HepG2 (cell line): ENCODE data around the gene CRLF2.

Experiments used
- CTCF ChIP-seq: sonication (generic); formaldehyde crosslinking; IDR thresholded peaks from 2 replicates; pipeline ENCODE4 v1.5.0; 2020; ENCODE audit warnings: mild to moderate bottlenecking, missing genetic modification reagents, moderate library complexity
- MED1 ChIP-seq: sonication (generic); formaldehyde crosslinking; IDR thresholded peaks from 2 replicates; pipeline ENCODE4 v1.4.0; 2020; ENCODE audit warnings: missing genetic modification reagents
- POLR2A ChIP-seq, 2 experiments: IDR thresholded peaks; 2 replicates each; pipeline ENCODE4 v1.6.1; 2011; ENCODE audit warnings: low read depth in 2 of 2, low read length in 2 of 2, mild to moderate bottlenecking in 1 of 2, moderate library complexity in 1 of 2; ENCODE audit not compliant: insufficient read depth in 1 of 2
- ZNF605 ChIP-seq: sonication (generic); formaldehyde crosslinking; IDR thresholded peaks from 2 replicates; pipeline ENCODE4 v1.8.0; 2022; ENCODE audit warnings: mild to moderate bottlenecking, missing genetic modification reagents

- TF ChIP-seq POLR2A (IDR thresholded peaks at IDR 0.05; ENCODE audit: insufficient read depth in 1 of 2, low read depth in 2 of 2, low read length in 2 of 2) (no peak), CTCF (CRISPR knock-in tag) (no peak), ZNF605 (CRISPR knock-in tag) (no peak), MED1 (CRISPR knock-in tag) (no peak)
These were observed 10.8 kb upstream of the CRLF2 start for GRCh38 chrX:1223242-1223600.
